HG03565 (cell line): ENCODE measurements around the gene CDH26.

Experiments
- ATAC-seq: cut with Tn5 transposase; IDR thresholded peaks from one replicate; pipeline ENCODE4 v1.9.1; 2021; ENCODE audit warnings: mild to moderate bottlenecking, moderate library complexity; ENCODE audit not compliant: unreplicated experiment

CDH26 gene

DNA sequence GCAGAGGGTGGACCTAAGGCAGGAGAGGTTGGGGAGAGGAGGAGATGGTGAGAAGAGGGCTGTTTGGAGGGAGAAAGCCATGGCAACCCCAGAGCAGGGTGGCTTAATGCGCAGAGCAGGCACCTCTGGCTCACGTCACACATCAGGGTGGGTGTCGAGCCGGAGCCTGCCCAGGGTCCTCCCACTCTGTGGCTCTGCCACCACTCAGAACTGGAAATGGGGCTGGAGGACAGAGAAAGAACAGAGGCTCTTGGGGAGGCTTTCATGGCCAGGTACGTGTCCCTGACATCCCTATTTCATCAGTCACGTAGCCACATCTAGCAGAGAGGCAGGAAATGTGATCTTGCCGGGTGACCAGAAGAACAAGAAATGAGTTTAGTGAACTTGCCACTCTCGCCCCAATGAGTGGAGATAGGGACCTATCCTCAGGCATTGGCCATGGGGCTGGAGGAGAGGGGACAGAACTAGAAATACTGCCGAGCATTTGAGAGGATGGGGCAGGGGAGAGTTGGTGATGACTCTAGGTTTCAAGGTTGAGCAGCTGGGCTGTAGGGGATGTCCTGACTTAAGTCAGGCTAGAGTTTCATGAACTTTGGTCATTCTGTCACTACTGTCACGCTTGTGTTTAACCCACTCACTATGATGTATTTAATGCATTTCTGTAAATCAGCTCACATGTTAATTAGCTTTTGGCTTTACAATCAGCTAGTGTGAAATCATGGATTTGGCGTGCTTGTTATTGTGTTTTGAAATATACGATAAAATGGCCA lies 52.7 kb downstream of the CDH26 start:
- no peak for ATAC-seq

DNA sequence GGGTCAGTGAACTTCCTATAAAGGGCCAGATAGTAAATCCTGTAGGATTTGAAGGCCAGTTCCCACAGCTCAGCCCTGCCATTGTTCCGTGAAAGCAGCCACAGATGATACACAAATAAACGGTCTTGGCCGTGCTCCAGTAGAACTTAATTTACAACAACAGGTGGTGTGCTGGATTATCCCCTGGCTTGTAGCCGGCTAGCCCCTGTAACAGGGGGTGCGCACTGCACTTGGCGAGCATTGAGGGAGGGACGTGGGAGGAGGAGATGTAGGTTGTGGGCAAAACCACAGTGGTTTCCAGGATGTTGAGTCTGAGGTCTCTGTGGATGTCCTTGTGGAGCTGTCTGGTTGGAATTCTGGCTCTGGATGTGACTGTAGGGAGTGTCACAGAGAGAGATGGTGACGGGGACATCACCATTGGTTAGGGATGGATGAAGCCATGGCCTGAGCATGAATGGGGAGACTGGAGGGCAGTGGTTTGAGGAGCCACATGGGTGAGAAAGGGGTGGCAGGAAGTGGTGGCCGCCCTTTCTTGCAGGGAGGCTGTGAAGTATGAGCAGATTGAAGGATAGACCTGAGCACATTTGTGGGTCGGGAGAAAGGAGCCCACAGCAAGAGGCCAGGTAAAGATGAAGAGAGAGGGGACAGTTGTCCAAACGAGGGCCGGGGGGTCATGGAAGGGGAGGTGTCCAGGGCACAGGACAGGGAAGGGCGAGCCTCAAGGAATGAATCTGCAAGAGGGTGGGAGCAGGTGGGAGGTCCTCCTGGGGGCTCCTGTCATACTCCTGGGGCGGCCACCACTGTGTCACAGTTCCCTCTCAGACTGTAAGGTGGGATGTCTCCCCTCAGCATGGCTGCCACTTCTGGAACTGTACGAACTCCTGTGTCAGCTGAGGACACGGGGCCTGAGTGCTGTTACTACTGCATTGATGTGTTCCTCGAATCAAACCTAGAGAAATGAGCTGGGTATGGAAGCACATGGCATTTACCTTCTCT lies 53.6 kb downstream of the CDH26 start:
- ATAC-seq = no peak

DNA sequence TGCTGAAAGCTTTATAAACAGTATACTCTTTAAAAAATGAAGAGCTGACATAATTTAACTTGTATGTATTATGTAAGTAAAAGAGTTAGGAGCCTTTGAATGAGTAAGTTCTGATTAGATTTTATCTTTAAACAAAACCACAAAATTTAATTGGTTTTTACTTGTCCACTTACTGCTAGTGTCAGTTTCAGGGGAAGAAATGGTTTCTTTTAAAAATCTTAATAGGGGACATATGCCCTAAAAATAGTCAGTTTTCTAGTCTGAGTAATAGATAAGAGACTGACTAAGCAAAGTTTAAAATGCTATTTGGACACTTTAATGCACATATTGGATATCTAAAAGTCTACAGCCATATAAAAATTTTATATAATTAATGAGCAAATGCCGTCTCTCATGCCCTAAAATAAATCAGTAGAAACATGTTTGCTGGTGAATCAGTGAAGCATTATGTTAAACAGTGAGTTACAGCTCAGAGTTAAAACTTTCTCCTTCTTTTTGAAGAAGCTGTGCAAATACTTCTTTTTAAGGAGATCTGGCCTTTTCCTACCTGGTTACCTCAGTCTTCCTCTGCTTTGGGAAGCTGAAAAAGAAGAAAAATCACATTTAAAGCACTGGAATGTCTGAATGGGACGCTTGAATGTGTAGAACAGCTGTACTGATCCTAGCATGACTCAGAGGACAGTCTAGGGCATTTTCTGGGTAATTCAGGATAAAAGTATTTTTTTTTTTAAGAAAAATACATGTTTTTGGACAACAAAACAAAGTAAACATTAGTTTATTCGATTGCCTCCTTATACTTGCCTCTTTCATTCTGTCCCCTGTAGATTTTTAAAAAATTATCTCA lies 55.3 kb downstream of the CDH26 start:
- ATAC-seq = no peak

DNA sequence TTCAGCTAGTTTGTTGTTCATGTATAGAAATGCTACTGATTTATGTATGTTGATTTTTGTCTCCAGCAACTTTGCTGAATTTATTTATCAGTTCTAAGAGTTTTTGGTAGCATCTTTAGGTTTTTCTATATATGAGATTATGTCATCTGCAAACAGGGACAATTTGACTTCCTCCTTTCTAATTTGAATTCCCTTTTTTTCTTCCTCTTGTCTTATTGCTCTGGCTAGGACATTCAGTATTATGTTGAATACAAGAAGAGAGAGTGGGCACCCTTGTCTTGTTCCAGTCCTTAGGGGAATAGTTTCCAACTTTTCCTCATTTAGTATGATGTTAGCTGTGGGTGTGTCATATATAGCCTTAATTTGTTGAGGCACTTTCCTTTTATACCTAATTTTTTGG lies 58.2 kb downstream of the CDH26 start:
- no peak for ATAC-seq

DNA sequence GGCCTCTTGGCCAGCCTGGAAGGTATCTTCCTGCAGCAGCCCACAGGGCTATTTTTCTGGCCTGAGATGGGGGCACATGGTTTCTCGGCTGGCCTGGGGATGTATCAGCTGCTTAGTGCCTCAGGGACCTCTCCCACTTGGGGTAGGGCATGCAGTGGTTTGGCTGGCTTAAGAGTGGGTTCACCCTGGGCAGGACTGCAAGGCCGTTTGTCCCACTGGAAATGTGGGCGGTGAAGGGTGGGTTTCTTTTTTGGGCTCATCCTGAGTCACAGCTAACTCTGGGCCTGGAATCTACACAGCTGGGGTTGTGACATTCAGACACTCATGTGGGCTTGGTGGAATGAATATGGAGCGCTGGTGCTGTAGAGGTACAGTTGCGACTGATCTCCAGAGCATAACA lies 62.0 kb downstream of the CDH26 start:
- ATAC-seq = no peak

DNA sequence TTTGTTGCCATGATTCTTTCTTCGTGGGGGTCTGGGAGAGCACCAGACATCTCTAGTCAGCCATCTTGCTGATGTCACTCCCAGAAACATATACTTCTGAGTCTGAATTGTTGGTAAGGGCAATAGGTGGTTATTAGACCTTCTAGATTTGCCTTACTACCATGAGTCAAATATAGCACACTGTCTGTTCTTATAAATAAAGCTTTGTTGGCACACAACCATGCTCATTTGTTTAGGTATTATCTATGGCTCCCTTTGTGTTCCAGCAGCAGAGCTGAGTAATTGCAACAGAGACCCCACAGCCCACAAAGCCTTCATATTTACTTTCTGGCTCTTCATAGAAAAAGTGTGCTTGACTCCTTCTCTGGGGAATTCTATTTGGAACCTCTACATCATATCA lies 62.9 kb downstream of the CDH26 start:
- ATAC-seq = no peak

DNA sequence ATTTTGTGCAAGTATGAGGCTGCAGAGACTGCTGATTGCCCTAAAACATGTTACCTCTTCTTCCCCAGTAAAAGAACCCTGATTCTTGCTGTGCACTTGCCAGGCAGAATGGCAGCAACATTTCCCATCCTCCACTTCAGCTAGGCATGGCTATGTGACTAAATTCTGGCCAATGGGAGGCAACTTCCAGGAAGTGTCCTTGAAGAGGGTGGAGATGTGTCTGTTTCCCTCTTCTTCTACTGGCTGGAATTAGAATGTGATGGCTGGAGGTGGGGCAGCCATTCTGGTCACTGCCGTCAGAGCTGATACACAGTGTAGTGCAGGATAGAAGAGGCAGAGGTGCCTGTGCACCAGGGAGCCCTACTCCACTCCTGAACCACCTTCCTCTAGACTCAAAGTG lies 64.6 kb downstream of the CDH26 start:
- ATAC-seq = no peak

DNA sequence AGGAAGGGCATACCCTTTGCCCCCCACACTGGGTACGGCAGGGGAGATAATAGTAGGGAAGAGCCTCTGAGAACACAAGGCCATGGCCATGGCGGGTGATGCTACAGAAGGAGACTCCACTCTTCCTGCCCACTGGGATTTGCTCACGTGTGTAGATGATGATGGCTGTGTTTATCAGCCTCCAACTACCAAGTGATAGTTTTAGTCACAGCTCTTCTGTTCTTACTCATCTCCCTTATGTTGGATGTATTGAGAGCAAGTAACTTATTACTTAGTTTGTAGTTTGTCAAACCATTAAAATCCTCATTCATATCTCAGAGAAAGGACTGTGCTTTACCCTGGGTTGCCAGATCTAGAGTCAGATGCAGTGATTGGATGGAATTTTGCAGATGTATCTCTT lies 66.0 kb downstream of the CDH26 start:
- no peak for ATAC-seq

DNA sequence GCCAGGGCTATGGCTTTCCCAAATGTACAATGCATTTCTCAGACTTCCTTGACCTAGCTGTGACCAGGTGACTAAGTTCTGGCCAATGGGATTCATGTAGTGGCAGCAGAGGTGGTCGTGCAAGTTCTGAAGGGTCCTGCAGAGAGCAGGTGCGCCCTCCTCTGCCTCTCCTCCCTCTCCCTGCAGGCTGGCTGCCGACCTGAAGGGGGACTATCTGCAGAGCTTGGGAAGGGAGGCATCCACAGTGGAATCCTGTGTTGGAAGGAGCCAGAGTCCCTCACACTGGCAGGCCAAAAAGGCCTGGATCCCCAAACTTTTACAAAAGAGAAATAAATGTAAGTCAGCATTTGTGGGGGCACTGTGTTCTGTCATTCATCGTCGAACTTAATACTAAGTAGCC lies 66.6 kb downstream of the CDH26 start:
- ATAC-seq = no peak

DNA sequence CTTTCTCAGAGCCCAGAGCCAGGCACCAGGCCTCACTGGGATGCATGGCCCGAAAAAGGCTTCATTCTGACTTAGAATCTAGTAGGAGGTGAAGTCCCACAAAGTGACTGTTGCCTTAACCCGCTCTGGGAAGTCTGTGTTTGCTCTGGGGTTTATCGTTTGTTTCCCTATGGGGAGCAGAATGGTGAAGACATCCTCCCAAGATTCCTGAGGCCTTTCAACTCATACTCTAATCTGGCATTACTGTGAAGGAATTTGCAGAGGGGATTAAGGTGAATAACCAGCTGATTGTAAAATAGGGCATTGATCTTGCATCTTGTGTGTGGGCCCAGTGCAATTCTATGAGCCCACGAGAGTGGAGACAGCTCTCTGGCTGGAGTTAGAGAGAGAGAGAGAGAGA lies 67.8 kb downstream of the CDH26 start:
- no peak for ATAC-seq

DNA sequence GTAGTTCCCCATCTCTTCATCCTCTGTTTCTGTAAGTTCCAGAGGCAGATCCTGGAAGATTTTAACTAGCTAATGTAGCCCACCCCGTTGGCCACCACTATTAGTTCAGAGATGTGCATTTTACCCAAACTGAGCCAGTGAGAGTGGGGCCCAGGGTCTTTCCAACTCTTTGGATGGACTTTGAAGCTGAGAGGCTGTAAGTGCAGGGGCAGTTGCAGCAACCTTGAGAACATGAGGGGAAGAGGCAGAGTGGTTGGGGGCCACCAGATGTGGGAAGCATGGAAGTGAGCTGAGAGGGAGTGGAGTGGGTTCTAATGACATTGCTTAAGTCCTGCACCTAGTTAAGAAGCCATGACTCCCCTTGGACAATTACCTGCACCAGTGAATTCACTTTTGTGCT lies 72.2 kb downstream of the CDH26 start:
- ATAC-seq = no peak

DNA sequence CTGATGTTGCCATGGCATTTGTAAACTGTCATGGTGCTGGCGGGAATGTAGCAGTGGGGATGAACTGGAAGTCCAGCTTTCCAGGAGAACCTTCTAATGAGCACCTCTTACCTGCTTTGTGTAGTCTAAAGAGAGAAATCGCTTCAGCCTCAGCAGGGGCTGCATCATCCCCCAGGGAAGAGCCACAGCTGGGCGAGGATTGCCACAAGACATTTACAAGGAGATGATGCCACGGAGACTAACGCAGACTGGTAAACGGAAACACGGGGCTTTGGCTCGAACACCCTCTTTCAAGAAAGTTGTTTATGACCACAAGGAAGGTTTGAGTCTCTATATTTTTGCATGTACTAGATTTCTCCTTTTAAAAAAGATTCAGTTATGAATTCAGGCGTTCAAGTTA lies 72.9 kb downstream of the CDH26 start:
- ATAC-seq = no peak

DNA sequence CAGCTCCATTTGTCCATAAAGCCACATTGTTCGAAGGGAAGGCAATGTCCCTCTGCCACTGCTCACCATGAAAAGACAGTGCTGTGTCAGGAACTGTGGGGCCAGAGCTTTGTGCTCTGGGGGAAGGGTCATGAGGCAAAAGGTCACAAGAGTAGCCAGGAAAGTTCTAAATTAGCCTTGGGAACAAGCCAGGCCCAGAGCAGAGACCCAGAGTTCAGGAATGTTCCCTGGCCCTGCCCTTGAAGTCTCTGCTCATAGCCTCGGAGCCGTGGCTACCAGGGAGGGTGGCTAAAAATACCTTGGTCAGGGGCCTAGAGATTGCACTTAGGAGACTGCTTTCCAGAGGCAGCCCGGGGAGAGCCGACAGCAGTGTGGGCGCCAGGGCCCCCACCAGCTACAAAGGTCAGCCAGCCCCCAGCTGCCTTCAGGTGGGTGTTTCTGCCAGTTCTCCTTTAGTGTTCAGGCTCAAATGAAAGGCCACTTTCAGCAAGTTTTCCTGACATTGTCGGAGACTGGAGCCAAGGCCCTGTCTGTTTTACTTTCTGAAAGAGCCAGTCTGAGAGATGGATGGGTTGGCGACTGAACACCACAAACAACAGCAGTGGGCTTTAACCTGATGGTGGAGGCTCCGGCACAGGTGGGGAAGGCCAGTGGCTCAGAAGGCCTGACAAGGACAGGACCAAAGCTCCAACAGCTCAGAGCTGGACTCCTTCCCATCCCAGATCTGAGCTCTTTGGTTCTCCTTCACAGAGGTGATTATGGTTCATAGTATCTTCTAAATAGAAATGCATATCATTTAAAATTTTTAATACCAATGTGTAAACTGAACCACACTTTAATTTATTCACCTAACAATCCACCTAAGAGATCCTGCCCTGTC lies 76.2 kb downstream of the CDH26 start:
- ATAC-seq = no peak

DNA sequence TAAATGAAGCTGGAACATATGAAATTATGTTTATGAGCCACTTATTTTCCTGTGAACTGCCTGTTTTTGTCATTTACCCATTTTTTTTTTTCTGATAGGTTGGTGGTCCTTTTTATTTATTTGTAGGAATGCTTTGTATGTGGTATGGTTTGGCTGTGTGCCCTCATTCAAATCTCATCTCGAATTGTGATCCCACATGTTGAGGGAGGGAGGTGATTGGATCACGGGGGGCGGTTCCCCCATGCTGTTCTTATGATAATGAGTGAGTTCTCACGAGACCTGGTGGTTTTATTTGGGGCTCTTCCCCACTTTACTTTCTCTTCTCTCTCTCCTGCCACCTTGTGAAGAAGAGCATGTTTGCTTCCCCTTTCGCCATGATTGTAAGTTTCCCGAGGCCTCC lies 77.3 kb downstream of the CDH26 start:
- ATAC-seq = no peak

DNA sequence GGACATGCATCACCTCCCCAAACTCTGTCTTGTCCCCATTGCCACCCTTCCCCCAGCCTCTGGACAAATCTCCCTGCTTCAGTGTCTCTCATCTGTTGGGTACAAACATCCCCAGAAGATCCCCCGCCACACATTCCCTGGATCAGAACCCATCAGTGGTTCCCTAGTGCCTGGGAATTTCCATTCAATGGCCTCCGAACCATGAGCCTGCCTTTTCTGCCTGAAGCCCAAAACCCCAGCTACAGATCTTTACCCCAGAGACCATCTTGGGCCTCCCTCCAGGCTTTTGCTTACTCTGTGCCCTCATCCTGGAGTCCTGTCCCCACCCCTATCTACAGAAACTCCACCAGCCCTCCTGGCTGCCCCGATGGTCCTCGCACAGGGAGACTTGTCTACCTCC lies 78.1 kb downstream of the CDH26 start:
- no peak for ATAC-seq

DNA sequence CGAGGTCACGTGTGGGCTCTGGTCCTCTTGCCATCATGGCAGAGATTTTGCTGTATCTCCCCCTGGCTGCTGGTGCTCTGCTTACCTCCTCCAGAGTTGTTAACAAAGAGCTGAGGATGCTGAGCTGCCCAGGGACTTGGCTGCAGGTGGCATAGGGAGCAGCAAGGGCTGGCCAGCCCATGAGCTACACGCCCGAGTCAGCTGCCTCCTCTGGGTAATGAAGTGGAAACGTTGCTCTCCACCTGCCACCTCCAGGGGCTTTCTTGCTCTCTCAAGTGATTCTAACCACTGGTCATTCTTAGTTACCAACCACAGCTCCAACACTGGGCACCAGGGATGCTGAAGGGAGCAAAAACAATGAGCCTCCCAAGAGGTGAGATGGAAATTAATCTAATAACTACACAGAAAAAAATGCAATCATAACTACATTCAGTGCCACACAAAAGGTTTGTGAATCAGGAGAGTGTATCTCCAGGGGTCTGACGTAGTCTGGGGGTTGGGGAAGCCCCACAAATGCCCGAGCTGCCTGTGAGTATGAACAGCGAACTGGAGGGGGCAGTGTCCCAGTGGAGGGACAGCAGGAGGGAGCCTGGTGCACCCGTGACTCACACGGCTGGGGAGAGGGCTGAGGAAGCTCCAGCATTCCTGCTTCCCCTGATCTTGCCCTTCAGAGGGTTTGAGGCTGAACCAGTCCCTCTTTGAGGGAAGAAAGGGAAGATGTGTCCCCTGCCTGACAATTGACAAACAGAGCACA lies 78.7 kb downstream of the CDH26 start:
- ATAC-seq = no peak

DNA sequence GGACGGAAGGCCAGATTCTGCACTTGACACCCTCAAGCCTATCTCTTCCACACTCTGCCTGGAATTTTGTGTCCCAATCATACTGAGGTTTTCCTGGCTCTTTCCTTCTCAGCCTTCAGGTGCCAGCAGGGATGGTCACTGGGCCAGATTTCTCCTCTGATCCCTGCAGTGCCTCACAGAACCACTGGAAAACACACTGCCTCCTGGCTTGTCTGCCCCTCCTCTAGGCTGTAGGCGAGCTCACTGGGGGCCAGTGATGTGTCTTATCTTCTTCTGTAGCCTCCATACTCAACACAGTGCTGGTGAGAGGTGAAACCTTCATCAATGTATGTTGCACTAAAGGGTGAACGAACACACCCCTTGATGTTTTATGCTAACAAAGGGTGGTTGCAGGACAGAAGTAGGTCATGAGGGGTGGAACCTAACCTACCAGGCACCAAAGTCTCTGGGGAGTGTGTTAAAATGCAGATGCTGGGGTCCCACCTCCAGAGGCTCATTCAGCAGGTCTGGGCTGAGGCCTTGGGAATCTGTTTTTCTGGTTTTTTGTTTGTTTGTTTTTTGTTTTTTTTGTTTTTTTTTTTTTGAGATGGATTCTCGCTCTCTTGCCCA lies 80.3 kb downstream of the CDH26 start:
- no peak for ATAC-seq

DNA sequence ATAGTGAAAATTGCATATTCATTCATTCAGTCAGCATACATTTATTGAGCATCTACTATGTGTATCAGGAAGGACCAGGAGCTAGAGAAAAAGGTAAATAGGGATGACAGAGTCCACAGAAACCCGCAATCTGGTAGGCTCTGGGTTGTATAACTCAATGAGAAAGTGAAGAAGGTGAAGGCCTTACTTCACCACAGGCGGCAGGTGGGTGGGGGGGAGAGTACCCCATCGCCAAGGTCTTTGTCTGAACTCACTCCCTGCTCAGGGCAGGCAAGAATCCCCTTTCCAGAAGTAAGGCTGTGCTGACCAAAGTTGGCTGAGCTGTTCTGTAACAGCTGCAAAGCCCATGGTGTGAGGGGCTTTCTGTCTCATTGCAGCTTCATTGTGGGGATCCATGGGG lies 81.3 kb downstream of the CDH26 start:
- ATAC-seq = no peak
